ENCODE results near the gene SOX8. TPM values are rescaled to one million over a fixed set of nuclear protein-coding genes. Genes with fewer than 3 reads are reported as not detected.

SOX8 gene
- total and polyA plus RNA-seq, 9 donors = 0.08 to 0.52 (median 0.32) TPM

DNA sequence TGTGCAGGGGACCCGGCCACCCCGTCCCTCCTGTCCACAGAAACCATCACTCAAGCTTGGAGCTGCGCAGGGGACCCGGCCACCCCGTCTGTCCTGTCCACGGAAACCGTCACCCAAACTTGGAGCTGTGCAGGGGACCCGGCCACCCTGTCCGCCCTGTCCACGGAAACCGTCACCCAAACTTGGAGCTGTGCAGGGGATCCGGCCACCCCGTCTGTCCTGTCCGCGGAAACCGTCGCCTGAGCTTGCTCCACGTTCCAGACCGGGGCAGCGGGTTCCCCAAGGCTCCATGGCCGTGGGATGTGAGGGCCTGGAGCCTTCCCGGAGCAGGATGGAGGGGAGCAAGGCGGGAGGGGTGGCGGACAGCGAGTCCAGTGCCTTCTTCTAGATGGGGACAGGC, 25.2 kb downstream of the SOX8 start:
- no peak for DNase-seq
- Histone ChIP-seq H3K27me3 (no peaks in the 10 kb centered on the region), H3K36me3 (no peaks in the 10 kb centered on the region), H3K27ac (no peak overlapping the region), H3K4me3 (no peak overlapping the region), H3K4me1 (ENCODE audit: insufficient read depth) (no peaks in the 10 kb centered on the region), H3K9me3 (no peaks in the 10 kb centered on the region)
- TF ChIP-seq, protein P1, sequence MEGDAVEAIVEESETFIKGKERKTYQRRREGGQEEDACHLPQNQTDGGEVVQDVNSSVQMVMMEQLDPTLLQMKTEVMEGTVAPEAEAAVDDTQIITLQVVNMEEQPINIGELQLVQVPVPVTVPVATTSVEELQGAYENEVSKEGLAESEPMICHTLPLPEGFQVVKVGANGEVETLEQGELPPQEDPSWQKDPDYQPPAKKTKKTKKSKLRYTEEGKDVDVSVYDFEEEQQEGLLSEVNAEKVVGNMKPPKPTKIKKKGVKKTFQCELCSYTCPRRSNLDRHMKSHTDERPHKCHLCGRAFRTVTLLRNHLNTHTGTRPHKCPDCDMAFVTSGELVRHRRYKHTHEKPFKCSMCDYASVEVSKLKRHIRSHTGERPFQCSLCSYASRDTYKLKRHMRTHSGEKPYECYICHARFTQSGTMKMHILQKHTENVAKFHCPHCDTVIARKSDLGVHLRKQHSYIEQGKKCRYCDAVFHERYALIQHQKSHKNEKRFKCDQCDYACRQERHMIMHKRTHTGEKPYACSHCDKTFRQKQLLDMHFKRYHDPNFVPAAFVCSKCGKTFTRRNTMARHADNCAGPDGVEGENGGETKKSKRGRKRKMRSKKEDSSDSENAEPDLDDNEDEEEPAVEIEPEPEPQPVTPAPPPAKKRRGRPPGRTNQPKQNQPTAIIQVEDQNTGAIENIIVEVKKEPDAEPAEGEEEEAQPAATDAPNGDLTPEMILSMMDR (IDR thresholded peaks at IDR 0.05) = no peak
- TF ChIP-seq EP300 (IDR thresholded peaks at IDR 0.05) (no peak), POLR2A (IDR thresholded peaks at IDR 0.05) (no peak)
- intact Hi-C loops (cut with DNase I) = no loop called here
- 87 to 89% (median 88%) methylated on average over 25 of the region's 25 CpGs for WGBS, 3 donors

DNA sequence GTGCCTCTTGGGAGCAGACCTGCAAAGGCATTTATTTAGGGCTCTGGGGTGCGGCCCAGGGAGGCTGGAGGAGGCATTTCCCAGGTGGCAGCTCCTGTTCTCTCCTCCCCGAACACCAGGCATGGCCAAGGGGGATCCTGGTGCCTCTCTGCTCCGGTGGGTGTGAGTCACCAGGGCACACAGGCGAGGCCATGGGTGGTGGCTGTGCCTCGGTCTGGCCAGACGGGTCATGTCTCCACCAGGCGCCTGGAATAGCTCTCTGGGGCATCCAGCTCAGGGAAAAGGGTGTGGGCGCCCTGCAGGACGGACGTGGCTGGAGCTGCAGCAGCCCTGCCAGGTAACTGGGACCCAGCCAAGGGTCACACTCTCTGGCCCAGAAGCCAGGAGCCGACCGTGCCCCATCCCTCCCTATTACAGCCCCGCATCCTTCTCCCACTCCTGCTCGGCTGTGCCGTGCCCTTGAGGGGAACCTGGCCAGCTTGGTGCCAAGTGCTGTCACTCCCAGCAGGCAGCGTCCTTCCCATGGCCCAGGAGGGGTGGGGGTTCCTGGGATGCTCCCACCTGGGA, 25.8 kb downstream of the SOX8 start:
- no peaks in the 10 kb centered on the region for H3K27me3 ChIP-seq
- WGBS, 3 donors = 63 to 74% (median 67%) methylated on average over 16 of the region's 16 CpGs
- intact Hi-C loops (cut with DNase I) = no loop called here
- no peaks in the 10 kb centered on the region for H3K4me1 ChIP-seq (ENCODE audit: insufficient read depth)
- no peaks in the 10 kb centered on the region for H3K36me3 ChIP-seq
- TF ChIP-seq, protein P1 (IDR thresholded peaks at IDR 0.05) = no peak
- TF ChIP-seq EP300 (IDR thresholded peaks at IDR 0.05) (no peak), POLR2A (IDR thresholded peaks at IDR 0.05) (no peak)
- H3K27ac ChIP-seq = no peak overlapping the region
- no peak for DNase-seq
- no peak overlapping the region for H3K4me3 ChIP-seq
- no peaks in the 10 kb centered on the region for H3K9me3 ChIP-seq

DNA sequence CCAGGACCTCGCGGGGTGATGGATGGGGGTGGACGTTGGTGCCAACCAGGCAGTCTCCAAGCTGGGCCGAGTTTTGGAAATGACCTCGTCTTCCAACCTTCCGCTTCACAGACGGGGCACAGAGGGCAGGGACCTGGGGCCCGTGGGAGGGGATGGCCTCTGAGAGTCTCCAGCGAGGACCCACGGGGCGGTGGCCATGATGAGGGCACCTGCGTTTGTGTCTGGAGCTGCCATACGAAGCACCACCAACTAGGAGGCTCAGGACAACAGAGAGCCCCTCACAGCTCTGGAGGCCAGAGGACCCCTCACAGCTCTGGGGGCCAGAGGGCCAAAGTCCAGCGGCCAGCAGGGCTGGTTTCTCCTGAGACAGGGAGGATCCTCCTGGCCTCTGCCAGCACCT, 26.5 kb downstream of the SOX8 start:
- H3K27me3 ChIP-seq = no peaks in the 10 kb centered on the region

DNA sequence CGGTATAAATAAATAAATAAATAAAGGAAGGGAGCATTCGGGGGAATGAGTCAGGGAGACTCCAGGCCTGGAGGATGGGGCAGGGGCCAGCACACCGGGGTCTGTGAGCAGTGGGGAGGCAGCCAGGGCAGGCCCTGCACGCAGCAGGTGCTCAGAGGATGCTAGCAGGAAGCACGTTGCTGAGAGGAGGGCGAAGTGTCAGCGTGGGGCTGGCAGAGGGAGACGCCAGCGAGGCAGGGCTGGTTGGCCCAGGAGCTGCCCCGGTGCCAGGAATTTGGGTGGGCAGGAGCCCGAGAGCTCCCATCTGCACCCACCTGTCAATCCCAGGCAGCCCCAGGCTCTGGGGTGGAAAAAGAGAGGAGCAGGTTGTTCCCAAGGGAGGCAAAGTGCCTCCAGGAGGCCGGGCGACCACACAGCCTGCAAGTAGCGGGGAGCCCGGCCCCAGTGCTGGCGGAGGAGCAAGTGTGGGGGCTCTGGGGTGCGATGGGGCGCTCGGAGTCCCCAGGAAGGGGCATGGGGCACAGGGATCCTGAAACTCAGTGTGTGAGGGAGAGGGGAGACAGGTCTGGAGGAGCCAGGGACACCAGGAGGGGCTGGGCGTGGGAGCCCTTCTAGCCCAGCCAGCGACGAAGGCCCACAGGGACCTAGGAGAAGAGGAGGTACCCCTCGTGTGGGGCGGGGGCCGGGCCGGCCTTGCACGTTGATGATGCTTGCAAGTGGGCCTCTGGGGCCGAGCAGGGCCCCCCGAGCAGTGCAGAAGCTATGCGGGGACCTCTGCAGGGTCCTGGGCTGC, 28.0 kb downstream of the SOX8 start:
- H3K36me3 ChIP-seq = no peaks in the 10 kb centered on the region
- TF ChIP-seq, protein P1 (IDR thresholded peaks at IDR 0.05) = no peak
- TF ChIP-seq EP300 (IDR thresholded peaks at IDR 0.05) (no peak), POLR2A (IDR thresholded peaks at IDR 0.05) (no peak)
- intact Hi-C loops (cut with DNase I) = no loop called here

More for the DNA sequence above, 26.5 kb downstream of the SOX8 start:
- Histone ChIP-seq H3K36me3 (no peaks in the 10 kb centered on the region), H3K27ac (no peak overlapping the region), H3K4me1 (ENCODE audit: insufficient read depth) (no peaks in the 10 kb centered on the region), H3K9me3 (no peaks in the 10 kb centered on the region), H3K4me3 (no peak overlapping the region)
- intact Hi-C loops (cut with DNase I) = no loop called here
- no peak for TF ChIP-seq POLR2A (IDR thresholded peaks at IDR 0.05)
- no peak for TF ChIP-seq EP300 (IDR thresholded peaks at IDR 0.05)
- TF ChIP-seq, protein P1 (IDR thresholded peaks at IDR 0.05) = no peak
- DNase-seq = no peak
- WGBS, 3 donors = 73 to 81% (median 80%) methylated on average over 14 of the region's 14 CpGs

More for the DNA sequence above, 28.0 kb downstream of the SOX8 start:
- Histone ChIP-seq H3K9me3 (no peaks in the 10 kb centered on the region), H3K4me3 (no peak overlapping the region), H3K27ac (no peak overlapping the region), H3K4me1 (ENCODE audit: insufficient read depth) (no peaks in the 10 kb centered on the region), H3K27me3 (no peaks in the 10 kb centered on the region)
- no peak for DNase-seq
- WGBS, 3 donors = 65 to 68% (median 65%) methylated on average over 26 to 30 of the region's 30 CpGs
